HFFc6 (cell line): ENCODE measurements around the gene UBASH3B. TPM values are rescaled to one million over a fixed set of nuclear protein-coding genes. Genes with fewer than 3 reads are reported as not detected.
"Not testable (repeated sequence)": the region's sequence is repeated elsewhere in the genome, so short reads cannot be mapped to it uniquely, and the experiment has no call there.

Source experiments
- DNase-seq: peaks from one replicate; pipeline ENCODE4 v3.0.0-alpha.2; 2018
- H3K27ac Mint-ChIP-seq: 2 replicates; pipeline ENCODE4 v1.8.0; 2020; ENCODE audit warnings: mild to moderate bottlenecking, mixed read lengths
- H3K27me3 Mint-ChIP-seq: 2 replicates; pipeline ENCODE4 v1.8.0; 2021; ENCODE audit warnings: mild to moderate bottlenecking, moderate library complexity, mixed read lengths; ENCODE audit not compliant: insufficient read depth
- H3K36me3 Mint-ChIP-seq: 2 replicates; pipeline ENCODE4 v1.8.0; 2021; ENCODE audit warnings: low read depth, mixed read lengths
- H3K4me1 Mint-ChIP-seq: 2 replicates; pipeline ENCODE4 v1.8.0; 2020; ENCODE audit warnings: low read depth, mixed read lengths
- H3K4me3 Mint-ChIP-seq: 2 replicates; pipeline ENCODE4 v1.8.0; 2020; ENCODE audit warnings: mild to moderate bottlenecking, moderate library complexity, mixed read lengths
- H3K9me3 Mint-ChIP-seq: 2 replicates; pipeline ENCODE4 v1.8.0; 2020; ENCODE audit warnings: mild to moderate bottlenecking, mixed read lengths
- total RNA-seq, 6 experiments: library from RNA; stranded (reverse); fragmentation: NEBNext Ultra II Directional; extraction: Animal tissue kit (Norgen Biotek cat#: 25700); gene quantifications; 2 replicates in 1 of 6; 3 replicates in 5 of 6; pipeline ENCODE4 v1.2.3, GENCODE V29; 2021
- TF ChIP-seq, protein P1 (sequence below): fragments of 200-600 bp; sonication (generic); IDR thresholded peaks from 2 replicates; pipeline ENCODE4 v1.5.0; 2021; ENCODE audit warnings: antibody characterized with exemption, mild to moderate bottlenecking

UBASH3B gene
- total RNA-seq, 6 experiments from 2014 or later = 44.6 to 60.4 (median 52.9) TPM

- DNase-seq = no peak
- Mint-ChIP-seq H3K36me3 (no peaks in the 10 kb centered on the region), H3K27ac (no peak overlapping the region), H3K4me1 (peaks cover 61% of the 10 kb centered on the region), H3K9me3 (no peaks in the 10 kb centered on the region), H3K4me3 (no peak overlapping the region), H3K27me3 (no peaks in the 10 kb centered on the region)
- TF ChIP-seq, protein P1, sequence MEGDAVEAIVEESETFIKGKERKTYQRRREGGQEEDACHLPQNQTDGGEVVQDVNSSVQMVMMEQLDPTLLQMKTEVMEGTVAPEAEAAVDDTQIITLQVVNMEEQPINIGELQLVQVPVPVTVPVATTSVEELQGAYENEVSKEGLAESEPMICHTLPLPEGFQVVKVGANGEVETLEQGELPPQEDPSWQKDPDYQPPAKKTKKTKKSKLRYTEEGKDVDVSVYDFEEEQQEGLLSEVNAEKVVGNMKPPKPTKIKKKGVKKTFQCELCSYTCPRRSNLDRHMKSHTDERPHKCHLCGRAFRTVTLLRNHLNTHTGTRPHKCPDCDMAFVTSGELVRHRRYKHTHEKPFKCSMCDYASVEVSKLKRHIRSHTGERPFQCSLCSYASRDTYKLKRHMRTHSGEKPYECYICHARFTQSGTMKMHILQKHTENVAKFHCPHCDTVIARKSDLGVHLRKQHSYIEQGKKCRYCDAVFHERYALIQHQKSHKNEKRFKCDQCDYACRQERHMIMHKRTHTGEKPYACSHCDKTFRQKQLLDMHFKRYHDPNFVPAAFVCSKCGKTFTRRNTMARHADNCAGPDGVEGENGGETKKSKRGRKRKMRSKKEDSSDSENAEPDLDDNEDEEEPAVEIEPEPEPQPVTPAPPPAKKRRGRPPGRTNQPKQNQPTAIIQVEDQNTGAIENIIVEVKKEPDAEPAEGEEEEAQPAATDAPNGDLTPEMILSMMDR = no peak
Measured at GRCh38 chr11:122853261-122853660, 197.7 kb downstream of the UBASH3B start.

DNA sequence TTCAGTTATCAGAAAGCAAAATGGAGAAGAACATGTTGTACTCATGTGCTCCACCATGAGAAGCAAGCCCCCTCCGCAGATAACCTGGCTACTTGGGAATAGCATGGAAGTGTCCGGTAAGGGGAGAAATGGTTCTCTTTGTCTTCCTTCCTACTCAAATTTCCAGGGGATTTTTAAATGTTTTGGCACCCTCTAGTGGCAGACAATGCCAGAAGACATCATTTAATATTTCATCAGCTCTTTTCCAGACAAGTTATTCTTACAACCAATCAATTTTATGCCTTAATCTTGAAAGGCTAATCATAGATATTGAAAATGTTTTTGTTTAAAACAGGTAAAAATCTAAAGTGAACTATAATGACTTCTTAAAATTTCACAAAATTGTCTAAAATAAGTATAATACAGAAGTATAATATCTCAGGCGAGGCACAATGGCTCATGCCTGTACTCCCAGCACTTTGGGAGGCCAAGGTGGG is 198.5 kb downstream of the UBASH3B start:
- TF ChIP-seq, protein P1 = peak; percentile 93
- Mint-ChIP-seq H3K27me3 (no peaks in the 10 kb centered on the region), H3K9me3 (no peaks in the 10 kb centered on the region), H3K36me3 (no peaks in the 10 kb centered on the region), H3K4me1 (peaks cover 61% of the 10 kb centered on the region), H3K4me3 (no peak overlapping the region), H3K27ac (no peak overlapping the region)
- peak; percentile 81 for DNase-seq

DNA sequence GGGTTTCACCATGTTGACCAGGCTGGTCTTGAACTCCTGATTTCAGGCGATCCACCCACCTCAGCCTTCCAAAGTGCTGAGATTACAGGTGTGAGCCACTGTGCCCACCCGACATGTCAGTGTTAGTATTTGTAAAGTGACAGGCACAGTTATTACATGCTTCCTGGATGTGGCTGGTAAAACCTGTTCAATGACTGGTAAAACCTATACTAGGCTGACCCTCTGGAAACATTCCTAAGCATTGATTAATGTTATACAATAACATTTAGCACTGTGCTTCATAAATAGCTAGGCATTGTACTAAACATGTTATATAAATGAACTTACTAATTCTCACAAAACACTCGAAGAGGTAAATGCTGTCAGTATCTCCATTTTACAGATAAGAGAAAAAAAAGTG is 206.1 kb downstream of the UBASH3B start:
- no peak overlapping the region for H3K27ac Mint-ChIP-seq
- TF ChIP-seq, protein P1 = no peak
- H3K36me3 Mint-ChIP-seq = no peaks in the 10 kb centered on the region
- no peaks in the 10 kb centered on the region for H3K9me3 Mint-ChIP-seq
- no peak overlapping the region for H3K4me3 Mint-ChIP-seq
- DNase-seq = no peak
- H3K27me3 Mint-ChIP-seq = peaks cover 4% of the 10 kb centered on the region
- H3K4me1 Mint-ChIP-seq = peaks cover 22% of the 10 kb centered on the region

DNA sequence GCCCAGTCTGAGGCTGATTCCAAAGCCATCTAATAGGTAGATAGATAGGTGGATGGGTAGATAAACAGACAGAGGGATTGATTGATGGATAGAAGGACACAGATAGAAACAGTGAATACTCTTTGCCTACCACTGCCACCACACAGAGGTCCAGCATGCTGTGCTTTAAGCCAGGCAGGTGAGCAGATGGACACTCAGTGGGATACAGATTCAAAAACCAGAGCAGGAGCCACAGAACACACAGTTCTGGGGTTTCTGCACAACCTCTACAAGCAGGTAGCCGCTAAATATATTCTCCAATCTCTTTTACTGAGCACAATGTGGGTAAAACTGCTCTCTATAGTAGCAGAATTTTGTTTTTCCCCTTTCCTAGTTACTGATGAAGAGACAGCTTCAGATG is 206.6 kb downstream of the UBASH3B start:
- Mint-ChIP-seq H3K9me3 (no peaks in the 10 kb centered on the region), H3K4me1 (peaks cover 17% of the 10 kb centered on the region), H3K27ac (no peak overlapping the region), H3K36me3 (no peaks in the 10 kb centered on the region), H3K27me3 (peaks cover 4% of the 10 kb centered on the region), H3K4me3 (no peak overlapping the region)
- TF ChIP-seq, protein P1 = no peak
- DNase-seq = no peak

- DNase-seq, H3K36me3 Mint-ChIP-seq, H3K4me3 Mint-ChIP-seq, H3K27me3 Mint-ChIP-seq, H3K27ac Mint-ChIP-seq, H3K4me1 Mint-ChIP-seq, H3K9me3 Mint-ChIP-seq: not testable (repeated sequence)
Measured at GRCh38 chr11:122863154-122863553, 207.6 kb downstream of the UBASH3B start.

- Mint-ChIP-seq H3K27me3 (peaks cover 4% of the 10 kb centered on the region), H3K4me1 (peaks cover 7% of the 10 kb centered on the region; the same call in 1 of the 2 replicates), H3K27ac (no peak overlapping the region), H3K36me3 (no peaks in the 10 kb centered on the region), H3K4me3 (peak overlapping the region; percentile 9; the same call in 1 of the 2 replicates), H3K9me3 (no peaks in the 10 kb centered on the region)
- peak; percentile 32 for DNase-seq
- TF ChIP-seq, protein P1 = peak; percentile 95
Measured at GRCh38 chr11:122863704-122864326, 208.3 kb downstream of the UBASH3B start.

Other genes with a start within 250 kb of the UBASH3B start
- gene CRTAM, start 182.8 kb downstream of the UBASH3B start, total RNA-seq = not detected
- gene JHY, start 227.0 kb downstream of the UBASH3B start, total RNA-seq = 1 to 10 TPM; 5.2 to 6.4 (median 5.7) TPM